OCI-LY7 (cell line): Measurements from ENCODE around the gene UBN1.

ENCODE experiments used
- EZH2phosphoT487 ChIP-seq: fragments of 200-600 bp; sonication (generic); IDR thresholded peaks from 2 replicates; pipeline ENCODE4 v1.6.1; 2018; ENCODE audit warnings: low read depth, borderline replicate concordance, mild to moderate bottlenecking, mixed run types, antibody characterized with exemption, low read length, moderate library complexity, mixed read lengths
- TF ChIP-seq, protein P1 (sequence below): fragments of 200-600 bp; sonication (generic); conservative IDR thresholded peaks from 2 replicates; pipeline ENCODE4 v1.5.1; 2014; ENCODE audit warnings: mild to moderate bottlenecking, antibody characterized with exemption, low read length, moderate library complexity, mixed read lengths

DNA sequence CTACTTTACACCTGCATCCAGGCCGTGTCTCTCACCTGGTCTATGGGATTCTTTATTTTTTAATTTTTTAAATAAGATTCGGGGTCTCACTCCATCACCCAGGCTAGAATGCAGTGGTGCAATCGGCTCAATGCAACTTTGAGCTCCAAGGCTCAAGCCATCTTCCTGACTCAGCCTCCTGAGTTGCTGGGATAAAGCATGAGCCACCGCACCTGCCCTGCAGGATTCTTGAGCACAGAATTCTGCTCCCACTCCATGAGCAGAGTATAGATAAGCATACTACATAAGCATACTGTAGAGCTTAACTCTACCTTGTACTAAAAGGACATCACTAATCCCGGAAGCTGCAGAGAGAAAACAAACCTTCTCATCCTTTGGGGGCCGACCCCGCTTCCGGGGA is 15.7 kb upstream of the UBN1 start:
- TF ChIP-seq, protein P1, sequence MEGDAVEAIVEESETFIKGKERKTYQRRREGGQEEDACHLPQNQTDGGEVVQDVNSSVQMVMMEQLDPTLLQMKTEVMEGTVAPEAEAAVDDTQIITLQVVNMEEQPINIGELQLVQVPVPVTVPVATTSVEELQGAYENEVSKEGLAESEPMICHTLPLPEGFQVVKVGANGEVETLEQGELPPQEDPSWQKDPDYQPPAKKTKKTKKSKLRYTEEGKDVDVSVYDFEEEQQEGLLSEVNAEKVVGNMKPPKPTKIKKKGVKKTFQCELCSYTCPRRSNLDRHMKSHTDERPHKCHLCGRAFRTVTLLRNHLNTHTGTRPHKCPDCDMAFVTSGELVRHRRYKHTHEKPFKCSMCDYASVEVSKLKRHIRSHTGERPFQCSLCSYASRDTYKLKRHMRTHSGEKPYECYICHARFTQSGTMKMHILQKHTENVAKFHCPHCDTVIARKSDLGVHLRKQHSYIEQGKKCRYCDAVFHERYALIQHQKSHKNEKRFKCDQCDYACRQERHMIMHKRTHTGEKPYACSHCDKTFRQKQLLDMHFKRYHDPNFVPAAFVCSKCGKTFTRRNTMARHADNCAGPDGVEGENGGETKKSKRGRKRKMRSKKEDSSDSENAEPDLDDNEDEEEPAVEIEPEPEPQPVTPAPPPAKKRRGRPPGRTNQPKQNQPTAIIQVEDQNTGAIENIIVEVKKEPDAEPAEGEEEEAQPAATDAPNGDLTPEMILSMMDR, result no peak
- no peak for TF ChIP-seq EZH2phosphoT487
